HUES48 (cell line): ENCODE data around the gene TEAD3.

ENCODE experiments used
- H3K27ac ChIP-seq: one replicate; pipeline ENCODE4 v1.7.0; 2013; ENCODE audit warnings: low read depth, low read length, inconsistent platforms
- H3K27me3 ChIP-seq: 2 replicates; pipeline ENCODE4 v1.6.1; 2013; ENCODE audit warnings: mild to moderate bottlenecking, low read length; ENCODE audit not compliant: control insufficient read depth, insufficient read depth
- H3K36me3 ChIP-seq: 2 replicates; pipeline ENCODE4 v1.6.1; 2013; ENCODE audit warnings: low read length; ENCODE audit not compliant: control insufficient read depth, insufficient read depth
- H3K4me1 ChIP-seq: 2 replicates; pipeline ENCODE4 v1.6.1; 2013; ENCODE audit warnings: mild to moderate bottlenecking, low read length; ENCODE audit not compliant: control insufficient read depth, insufficient read depth
- H3K4me3 ChIP-seq: 2 replicates; pipeline ENCODE4 v1.5.1; 2013; ENCODE audit warnings: mild to moderate bottlenecking, low read depth, low read length
- H3K9ac ChIP-seq: 2 replicates; pipeline ENCODE4 v1.6.1; 2013; ENCODE audit warnings: mild to moderate bottlenecking, low read depth, low read length, moderate library complexity
- H3K9me3 ChIP-seq: 2 replicates; pipeline ENCODE4 v1.6.1; 2013; ENCODE audit warnings: low read length; ENCODE audit not compliant: control insufficient read depth, insufficient read depth

TEAD3 gene

DNA sequence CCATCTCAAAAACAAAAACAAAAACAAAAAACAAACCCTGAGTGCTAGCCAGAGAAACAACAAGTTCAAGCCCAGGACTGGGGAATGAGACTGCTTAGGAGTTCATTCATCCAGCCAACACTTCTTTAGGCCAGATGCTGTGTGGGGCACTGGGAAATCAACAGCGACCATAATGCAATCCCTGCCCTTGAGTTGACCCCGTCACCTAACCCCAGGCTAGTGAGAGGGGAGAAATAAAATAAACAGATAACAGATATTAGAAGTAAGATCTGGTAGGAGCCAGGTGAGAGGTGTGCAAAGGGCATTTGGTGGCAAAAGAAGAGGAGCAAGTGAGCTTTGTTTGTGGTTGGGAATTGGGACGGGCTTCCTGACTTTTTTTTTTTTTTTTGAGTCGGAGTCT is 33.6 kb downstream of the TEAD3 start:
- no peak overlapping the region for H3K4me3 ChIP-seq
- no peak overlapping the region for H3K27ac ChIP-seq
- H3K36me3 ChIP-seq = peaks cover 44% of the 10 kb centered on the region
- H3K9me3 ChIP-seq = no peaks in the 10 kb centered on the region
- H3K9ac ChIP-seq = no peak overlapping the region
- H3K27me3 ChIP-seq = no peaks in the 10 kb centered on the region
- peaks cover 4% of the 10 kb centered on the region for H3K4me1 ChIP-seq

DNA sequence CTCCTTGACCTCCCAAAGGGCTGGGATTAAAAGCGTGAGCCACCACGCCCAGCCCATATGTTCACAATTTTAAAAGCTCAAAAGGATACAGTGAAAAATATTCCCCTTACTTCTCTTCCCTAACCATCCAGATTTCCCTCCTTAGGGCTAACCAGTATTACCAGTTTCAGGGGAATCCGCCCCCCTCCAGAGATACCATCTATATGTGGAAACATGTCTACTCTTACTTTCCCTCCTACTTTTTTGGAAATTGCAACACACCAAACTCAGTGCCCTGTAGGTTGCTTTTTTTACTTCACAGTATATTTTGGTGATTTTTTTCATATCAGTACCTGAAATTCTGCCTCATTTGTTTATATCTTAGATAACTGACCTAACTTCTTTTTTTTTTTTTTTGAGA is 35.6 kb downstream of the TEAD3 start:
- no peak overlapping the region for H3K9ac ChIP-seq
- H3K4me1 ChIP-seq = no peaks in the 10 kb centered on the region
- no peak overlapping the region for H3K4me3 ChIP-seq
- H3K36me3 ChIP-seq = peaks cover 48% of the 10 kb centered on the region
- H3K9me3 ChIP-seq = no peaks in the 10 kb centered on the region
- no peak overlapping the region for H3K27ac ChIP-seq
- no peaks in the 10 kb centered on the region for H3K27me3 ChIP-seq

DNA sequence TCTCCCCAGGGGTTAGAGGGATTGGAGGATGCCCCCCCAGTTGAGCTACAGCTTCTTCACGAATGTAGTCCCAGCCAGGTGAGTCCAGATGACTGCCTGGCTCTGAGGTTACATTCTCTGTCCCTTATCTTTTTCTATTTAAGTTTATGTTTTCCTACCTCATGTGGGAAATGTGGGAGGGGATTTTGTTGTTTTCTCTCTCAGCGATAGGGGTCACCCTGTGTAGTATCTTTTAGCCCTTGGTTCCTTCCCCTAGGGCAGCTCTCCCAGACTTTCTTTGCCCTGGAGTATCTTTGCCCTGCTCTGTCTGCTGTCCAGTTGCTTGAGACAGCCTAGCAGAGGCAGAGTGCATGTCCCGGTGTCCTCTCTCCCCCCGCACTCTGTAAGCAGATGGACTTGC is 39.0 kb downstream of the TEAD3 start:
- Histone ChIP-seq H3K27ac (no peak overlapping the region), H3K9me3 (no peaks in the 10 kb centered on the region), H3K4me1 (peaks cover 18% of the 10 kb centered on the region), H3K36me3 (peaks cover 42% of the 10 kb centered on the region), H3K4me3 (no peak overlapping the region), H3K9ac (no peak overlapping the region), H3K27me3 (peaks cover 6% of the 10 kb centered on the region; the same call in 1 of the 2 replicates)

DNA sequence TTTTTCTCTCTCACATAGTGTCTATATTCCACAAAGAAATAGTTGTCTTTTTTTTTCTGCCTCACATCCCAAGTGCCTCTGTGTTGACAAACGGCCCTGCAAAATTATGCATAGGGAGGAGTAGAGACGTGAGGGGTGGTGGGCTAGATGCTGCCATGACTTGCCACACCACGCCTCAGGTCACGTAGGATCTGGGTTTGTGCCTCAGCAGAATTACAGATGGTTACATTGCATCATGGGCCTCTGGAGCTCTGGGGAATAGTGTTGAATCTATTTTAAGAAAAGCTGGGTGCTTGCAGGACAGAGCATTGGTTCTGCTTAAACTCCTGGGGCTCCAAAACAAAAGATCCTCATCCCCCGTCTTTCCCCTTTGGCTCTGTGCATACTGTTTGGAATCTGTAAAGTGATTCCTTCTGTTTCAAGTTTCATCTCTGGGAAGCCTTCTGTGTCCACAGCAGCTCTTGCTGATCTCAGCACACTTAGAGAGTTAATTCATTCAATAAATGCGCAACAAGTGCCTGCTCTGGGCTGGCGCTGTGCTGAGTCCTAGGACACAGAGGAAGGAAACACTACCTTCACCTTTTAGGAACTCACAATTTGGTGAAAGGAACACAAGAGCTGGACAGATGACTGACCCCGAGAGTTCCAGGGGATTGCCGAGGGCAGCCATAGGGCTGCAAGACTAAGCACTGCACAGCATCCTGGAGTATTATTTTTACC is 42.3 kb downstream of the TEAD3 start:
- Histone ChIP-seq H3K4me3 (no peak overlapping the region), H3K9me3 (no peaks in the 10 kb centered on the region)

DNA sequence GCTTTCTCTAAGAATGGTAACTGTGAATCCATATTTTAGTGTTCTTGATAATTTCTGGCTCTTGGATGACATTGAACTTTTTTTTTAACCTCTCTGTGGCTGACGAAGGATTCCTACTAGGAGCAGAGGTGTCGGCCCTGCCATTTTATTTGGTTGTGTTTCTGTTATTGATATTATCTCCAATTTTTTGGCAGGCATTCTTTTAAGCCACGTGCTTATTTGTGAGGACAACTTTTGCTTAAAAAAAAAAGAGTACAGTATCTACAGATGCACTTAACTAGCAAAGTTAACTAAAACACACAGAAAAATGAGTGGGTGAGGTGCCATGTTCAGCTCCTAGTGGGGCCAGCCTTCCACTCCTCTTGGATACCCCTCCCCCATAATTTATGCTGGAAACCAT is 43.6 kb downstream of the TEAD3 start:
- H3K4me1 ChIP-seq = peaks cover 26% of the 10 kb centered on the region
- peak overlapping the region; percentile 71 for H3K4me3 ChIP-seq
- peaks cover 9% of the 10 kb centered on the region for H3K27me3 ChIP-seq
- H3K27ac ChIP-seq = no peak overlapping the region
- H3K9me3 ChIP-seq = no peaks in the 10 kb centered on the region
- no peak overlapping the region for H3K9ac ChIP-seq
- peaks cover 19% of the 10 kb centered on the region for H3K36me3 ChIP-seq

More for the DNA sequence above, 42.3 kb downstream of the TEAD3 start:
- Histone ChIP-seq H3K9ac (no peak overlapping the region), H3K27me3 (peaks cover 9% of the 10 kb centered on the region), H3K27ac (peak overlapping the region; percentile 11), H3K36me3 (peaks cover 30% of the 10 kb centered on the region), H3K4me1 (peaks cover 26% of the 10 kb centered on the region)

DNA sequence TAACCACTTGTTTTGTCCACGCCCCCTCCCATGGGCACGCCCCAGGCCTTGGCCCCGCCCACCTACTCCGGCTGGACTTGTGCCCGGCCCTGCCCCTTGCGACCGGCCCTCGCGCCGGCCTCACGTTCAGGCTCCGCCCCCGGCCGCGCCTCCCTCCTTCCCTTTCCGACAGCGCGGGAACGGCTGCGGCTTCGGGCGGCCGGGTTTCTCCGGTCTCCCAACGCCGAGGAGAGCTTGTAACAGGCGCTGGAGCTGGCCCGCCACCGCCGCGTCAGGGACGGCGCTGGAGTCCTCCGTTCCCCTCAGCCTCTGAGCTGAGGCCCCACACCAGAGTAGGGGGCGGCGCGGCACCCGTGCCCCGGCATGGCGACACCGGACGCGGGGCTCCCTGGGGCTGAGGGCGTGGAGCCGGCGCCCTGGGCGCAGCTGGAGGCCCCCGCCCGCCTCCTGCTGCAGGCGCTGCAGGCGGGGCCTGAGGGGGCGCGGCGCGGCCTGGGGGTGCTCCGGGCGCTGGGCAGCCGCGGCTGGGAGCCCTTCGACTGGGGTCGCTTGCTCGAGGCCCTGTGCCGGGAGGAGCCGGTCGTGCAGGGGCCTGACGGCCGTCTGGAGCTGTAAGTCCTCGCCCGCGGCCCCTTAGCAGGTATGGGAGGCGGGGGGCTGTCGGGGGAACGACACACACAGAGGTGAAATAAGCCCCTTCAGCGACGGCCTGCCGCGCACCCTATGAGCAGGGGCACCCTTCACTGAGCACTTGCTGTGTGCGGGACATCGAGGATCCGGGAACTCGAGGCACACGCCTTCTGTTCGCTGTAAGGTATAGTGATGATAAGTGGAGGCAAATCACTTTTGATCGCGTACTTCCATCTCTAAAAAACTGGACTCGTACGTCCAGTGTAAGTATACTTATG is 44.4 kb downstream of the TEAD3 start, which contains the start of gene FANCE:
Gene FANCE (plus strand): TSS at position 156 of the 908 bp plus-strand sequence. CDS start 208 bp downstream, at position 364.
- H3K4me1 ChIP-seq = peaks cover 26% of the 10 kb centered on the region
- no peak within 1 kb of the TSS; the same call in 1 of the 2 replicates for H3K9ac ChIP-seq
- no peaks in the 10 kb centered on the region for H3K9me3 ChIP-seq
- peak within 1 kb of the TSS; percentile 71 for H3K4me3 ChIP-seq
- peaks cover 9% of the 10 kb centered on the region for H3K27me3 ChIP-seq
- H3K27ac ChIP-seq = peak within 1 kb of the TSS; percentile 81
- H3K36me3 ChIP-seq = peaks cover 14% of the 10 kb centered on the region; the same call in 1 of the 2 replicates

DNA sequence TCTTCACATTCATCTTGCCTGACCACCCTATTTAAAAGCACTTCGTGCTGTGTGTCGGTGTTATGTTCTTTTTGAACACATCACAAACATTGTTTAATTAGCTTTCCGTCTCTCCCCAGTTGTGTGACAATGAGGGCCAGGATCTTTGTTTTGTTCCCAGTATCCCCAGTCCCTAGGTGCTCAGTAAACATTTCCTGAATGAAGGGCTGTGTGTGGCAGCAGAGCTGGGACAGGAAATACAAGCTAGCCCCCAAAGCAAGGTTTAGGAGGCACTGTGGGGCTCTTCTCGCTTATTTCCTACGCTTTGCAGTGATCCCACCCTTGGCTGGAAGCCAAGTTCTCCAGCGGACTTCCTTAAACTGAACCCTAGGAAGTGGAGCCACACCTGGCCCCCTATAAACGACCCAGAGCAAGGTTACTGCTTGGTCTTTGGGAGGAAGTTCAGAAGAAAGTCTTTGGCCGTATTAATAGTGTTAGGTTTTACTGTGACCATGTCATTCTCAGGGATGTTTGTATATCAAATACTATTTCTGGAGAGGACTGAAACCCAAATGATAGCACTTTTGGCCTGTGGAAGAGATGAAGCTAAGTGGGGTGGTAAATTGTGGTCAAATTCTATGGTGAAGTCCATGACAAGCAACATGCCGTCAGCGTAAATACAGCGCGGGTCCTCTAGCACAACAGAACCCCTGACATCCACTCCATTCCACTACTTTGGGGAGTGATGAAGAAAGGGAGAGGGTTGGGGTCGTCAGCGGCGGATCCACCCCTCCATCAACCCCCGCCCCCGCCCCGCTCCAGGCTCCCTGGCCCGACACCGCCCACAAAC is 45.3 kb downstream of the TEAD3 start:
- H3K9ac ChIP-seq = no peak overlapping the region
- H3K36me3 ChIP-seq = peaks cover 10% of the 10 kb centered on the region; the same call in 1 of the 2 replicates
- peaks cover 9% of the 10 kb centered on the region for H3K27me3 ChIP-seq
- no peak overlapping the region for H3K27ac ChIP-seq
- H3K4me1 ChIP-seq = peaks cover 26% of the 10 kb centered on the region
- no peaks in the 10 kb centered on the region for H3K9me3 ChIP-seq
- peak overlapping the region; percentile 55 for H3K4me3 ChIP-seq

DNA sequence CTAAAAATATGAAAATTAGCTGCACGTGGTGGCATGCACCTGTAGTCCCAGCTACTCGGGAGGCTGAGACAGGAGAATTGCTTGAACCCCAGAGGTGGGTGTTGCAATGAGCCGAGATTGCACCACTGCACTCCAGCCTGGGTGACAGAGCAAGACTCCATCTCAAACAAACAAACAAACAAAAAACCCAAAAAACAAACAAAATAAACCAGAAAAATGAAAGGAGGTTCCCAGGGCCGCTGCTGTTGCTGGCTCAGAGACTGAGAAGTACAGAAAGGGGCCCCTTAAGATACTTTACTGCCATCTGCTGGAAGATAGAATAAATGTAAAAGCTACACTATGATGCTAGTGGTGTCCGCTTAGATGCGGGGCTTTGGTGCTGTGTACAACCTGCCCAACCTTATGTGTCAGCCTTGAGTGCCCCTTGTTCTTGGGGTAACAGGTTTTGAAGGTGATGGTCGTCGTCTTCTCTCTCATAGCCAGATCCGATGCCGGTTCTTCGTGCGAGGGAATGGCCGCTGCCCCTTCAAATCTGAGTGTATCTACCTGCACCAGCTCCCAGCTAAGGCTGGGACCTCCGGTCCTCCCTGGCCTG is 47.5 kb downstream of the TEAD3 start:
- no peaks in the 10 kb centered on the region for H3K9me3 ChIP-seq
- H3K4me1 ChIP-seq = peaks cover 23% of the 10 kb centered on the region
- H3K4me3 ChIP-seq = no peak overlapping the region
- H3K27ac ChIP-seq = no peak overlapping the region
- H3K27me3 ChIP-seq = peaks cover 9% of the 10 kb centered on the region
- H3K36me3 ChIP-seq = no peaks in the 10 kb centered on the region
- H3K9ac ChIP-seq = no peak overlapping the region

DNA sequence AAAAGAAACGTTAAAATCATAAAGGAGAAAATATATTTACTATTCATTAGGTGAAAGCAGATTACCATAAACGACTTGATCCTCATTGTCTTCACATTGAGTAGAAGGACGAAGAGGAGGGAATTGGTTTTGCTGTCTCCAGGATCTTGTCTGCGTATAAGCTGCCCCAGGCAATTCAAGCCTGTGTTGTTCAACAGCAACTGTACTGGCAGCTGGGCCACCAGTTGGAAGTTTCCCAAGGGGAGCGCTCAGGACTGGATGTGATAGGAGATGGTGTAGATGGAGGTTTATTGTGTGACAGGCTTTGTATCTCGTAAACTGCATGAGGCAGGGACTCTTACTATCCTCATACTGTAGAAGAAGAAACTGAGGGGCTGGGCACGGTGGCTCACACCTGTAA is 48.7 kb downstream of the TEAD3 start:
- H3K9me3 ChIP-seq = no peaks in the 10 kb centered on the region
- H3K36me3 ChIP-seq = no peaks in the 10 kb centered on the region
- H3K27me3 ChIP-seq = peaks cover 6% of the 10 kb centered on the region
- no peak overlapping the region for H3K4me3 ChIP-seq
- H3K27ac ChIP-seq = no peak overlapping the region
- H3K4me1 ChIP-seq = peaks cover 11% of the 10 kb centered on the region
- H3K9ac ChIP-seq = no peak overlapping the region

DNA sequence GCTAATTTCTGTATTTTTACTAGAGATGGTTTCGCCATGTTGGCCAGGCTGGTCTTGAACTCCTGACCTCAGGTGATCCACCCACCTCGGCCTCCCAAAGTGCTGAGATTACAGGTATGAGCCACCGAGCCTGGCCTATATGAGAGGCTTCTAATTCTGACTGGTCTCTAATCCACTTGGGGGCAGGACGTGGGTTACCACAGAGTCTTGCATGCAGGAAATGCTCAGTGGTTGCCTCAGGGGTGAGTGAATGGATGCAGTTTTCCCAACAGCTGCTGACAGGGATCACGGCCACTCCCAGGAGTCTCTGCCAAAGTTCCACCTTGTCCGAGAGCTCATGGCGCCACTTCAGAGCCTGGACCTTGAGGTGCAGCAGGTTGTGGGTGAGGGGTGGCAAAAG is 51.2 kb downstream of the TEAD3 start:
- no peaks in the 10 kb centered on the region for H3K9me3 ChIP-seq
- no peaks in the 10 kb centered on the region for H3K4me1 ChIP-seq
- no peak overlapping the region for H3K27ac ChIP-seq
- H3K36me3 ChIP-seq = no peaks in the 10 kb centered on the region
- H3K27me3 ChIP-seq = no peaks in the 10 kb centered on the region; the same call in 1 of the 2 replicates
- no peak overlapping the region for H3K4me3 ChIP-seq
- no peak overlapping the region for H3K9ac ChIP-seq
